ENCODE data around the gene PFDN6.

PFDN6 gene

GRCh38 chr6:33317419-33317668 is 27.9 kb downstream of the PFDN6 start:
- no peak for DNase-seq (ENCODE audit: low read depth)

- DNase-seq (ENCODE audit: low read depth), result peak; percentile 100
Measured at GRCh38 chr6:33317669-33318425, 28.4 kb downstream of the PFDN6 start, which contains the start of gene ZBTB22. ZBTB22 (minus strand) TSS chr6:33317744; CDS start chr6:33316916, 828 bp downstream.

- DNase-seq (ENCODE audit: low read depth), result no peak
Measured at GRCh38 chr6:33318426-33319073, 29.1 kb downstream of the PFDN6 start.

GRCh38 chr6:33319939-33320314 is 30.5 kb downstream of the PFDN6 start:
- DNase-seq (ENCODE audit: low read depth), result no peak

- peak; percentile 77 for DNase-seq (ENCODE audit: low read depth)
Measured at GRCh38 chr6:33320315-33321181, 31.1 kb downstream of the PFDN6 start.

- no peak for DNase-seq (ENCODE audit: low read depth)
Measured at GRCh38 chr6:33321227-33321626, 31.8 kb downstream of the PFDN6 start.

- no peak for DNase-seq (ENCODE audit: low read depth)
Measured at GRCh38 chr6:33323623-33323948, 34.2 kb downstream of the PFDN6 start.

GRCh38 chr6:33324125-33324524 is 34.7 kb downstream of the PFDN6 start:
- no peak for DNase-seq (ENCODE audit: low read depth)

GRCh38 chr6:33329058-33329457 is 39.7 kb downstream of the PFDN6 start:
- DNase-seq (ENCODE audit: low read depth), result no peak

GRCh38 chr6:33330736-33331135 is 41.3 kb downstream of the PFDN6 start:
- no peak for DNase-seq (ENCODE audit: low read depth)

GRCh38 chr6:33333666-33334065 is 44.3 kb downstream of the PFDN6 start:
- DNase-seq (ENCODE audit: low read depth), result no peak

GRCh38 chr6:33335916-33336315 is 46.5 kb downstream of the PFDN6 start:
- no peak for DNase-seq (ENCODE audit: low read depth)

GRCh38 chr6:33336495-33336894 is 47.1 kb downstream of the PFDN6 start:
- no peak for DNase-seq (ENCODE audit: low read depth)

GRCh38 chr6:33339193-33339592 is 49.8 kb downstream of the PFDN6 start:
- no peak for DNase-seq (ENCODE audit: low read depth)
